Measurements from ENCODE around the gene BPIFB3. TPM values are rescaled to one million over a fixed set of nuclear protein-coding genes. Genes with fewer than 3 reads are reported as not detected.

BPIFB3 gene
- total RNA-seq, 1 donor from 2014 or later: not detected

GRCh38 chr20:33015700-33016580 is 37.8 kb upstream of the BPIFB3 start:
- DNase-seq (ENCODE audit: low read depth in 2 of 2): no peak

DNA sequence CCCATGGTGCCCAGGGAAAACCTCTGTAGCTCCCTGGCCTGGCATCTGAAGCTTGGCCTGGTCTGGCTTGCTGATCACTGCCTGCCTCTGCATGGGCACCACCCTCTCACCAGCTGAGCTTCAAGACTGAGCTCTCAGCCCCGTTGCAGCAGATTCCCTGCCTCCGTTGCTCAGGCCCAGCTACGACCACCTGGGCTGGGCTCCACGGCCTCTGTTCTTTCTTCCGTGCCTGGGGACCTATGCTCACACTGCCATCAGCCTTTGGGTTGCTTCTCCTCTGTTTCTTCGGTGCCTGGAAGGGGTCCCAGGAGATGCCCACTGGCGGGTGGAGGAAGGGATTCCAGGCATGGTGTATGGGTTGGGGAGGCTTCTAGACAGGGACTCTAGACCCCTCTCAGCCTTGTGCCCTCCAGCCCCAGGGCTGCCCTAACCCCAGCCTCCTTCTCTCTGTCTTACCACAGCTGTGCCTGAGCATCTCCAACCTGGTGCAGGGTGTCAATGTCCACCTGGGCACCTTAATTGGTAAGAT is 37.1 kb upstream of the BPIFB3 start:
- no peak for DNase-seq (ENCODE audit: low read depth in 2 of 2)

DNA sequence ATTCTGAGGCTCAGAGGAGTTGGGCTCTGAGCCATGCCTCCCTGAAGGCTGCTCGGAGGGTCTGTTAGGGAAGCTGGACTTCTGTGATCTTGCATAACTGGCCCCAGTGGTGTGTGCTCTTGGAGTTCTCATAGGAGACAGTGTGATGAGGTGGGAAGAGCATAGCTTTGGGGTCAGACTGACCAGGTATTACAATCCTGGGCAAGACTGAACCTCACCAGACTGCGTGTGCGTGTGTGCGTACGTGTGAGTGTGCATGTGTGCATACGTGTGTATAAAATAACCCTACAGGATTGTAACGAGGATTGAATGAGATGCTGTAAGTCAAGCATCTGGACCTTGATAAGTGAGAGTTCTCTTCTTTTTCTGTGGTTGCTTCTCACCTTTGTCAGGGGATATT is 36.2 kb upstream of the BPIFB3 start:
- DNase-seq (ENCODE audit: low read depth in 2 of 2): no peak

GRCh38 chr20:33018169-33018931 is 35.4 kb upstream of the BPIFB3 start:
- no peak for DNase-seq (ENCODE audit: low read depth in 2 of 2)

- no peak for DNase-seq (ENCODE audit: low read depth in 2 of 2)
Observed at GRCh38 chr20:33019465-33020277, 34.0 kb upstream of the BPIFB3 start.

DNA sequence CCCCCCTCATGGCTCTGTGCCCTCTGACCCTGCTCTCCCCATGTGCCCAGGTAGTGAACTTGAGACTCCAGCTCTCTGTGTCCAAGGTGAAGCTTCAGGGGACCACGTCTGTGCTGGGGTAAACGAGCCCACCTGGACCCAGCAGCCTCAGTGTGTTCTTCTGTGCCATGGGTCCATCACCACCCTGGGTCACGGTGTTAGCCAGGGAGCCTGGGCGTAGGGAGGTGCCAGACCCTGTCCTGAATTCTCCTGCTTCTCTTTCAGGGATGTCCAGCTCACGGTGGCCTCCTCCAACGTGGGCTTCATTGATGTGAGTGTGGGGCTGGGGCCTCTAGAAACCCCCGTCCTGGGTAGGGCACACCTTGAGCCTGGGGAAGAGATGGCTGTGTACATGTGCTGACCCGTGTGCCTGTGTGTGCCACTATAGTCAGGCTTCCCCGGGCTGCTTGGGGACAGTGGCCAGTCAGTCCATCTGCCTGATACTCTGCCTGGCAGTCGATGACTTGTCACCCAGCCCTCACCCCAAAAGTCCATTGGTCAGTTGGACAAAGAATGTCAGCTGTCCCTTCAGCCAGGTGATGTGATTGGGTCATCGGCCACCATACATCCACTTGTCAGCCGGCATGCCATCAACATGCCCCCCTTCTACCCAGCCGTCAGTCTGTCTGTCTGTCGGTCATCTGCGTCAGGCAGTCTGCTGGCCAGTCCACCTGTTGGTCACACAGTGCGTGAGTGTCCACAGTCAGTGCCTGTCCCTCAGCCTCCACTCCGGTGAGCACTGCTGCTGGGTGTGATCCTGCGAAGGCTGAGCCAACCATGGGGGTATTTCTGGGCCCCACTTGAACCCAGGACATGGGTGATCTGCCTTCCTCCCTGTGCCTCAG is 33.2 kb upstream of the BPIFB3 start:
- no peak for DNase-seq (ENCODE audit: low read depth in 2 of 2)

DNA sequence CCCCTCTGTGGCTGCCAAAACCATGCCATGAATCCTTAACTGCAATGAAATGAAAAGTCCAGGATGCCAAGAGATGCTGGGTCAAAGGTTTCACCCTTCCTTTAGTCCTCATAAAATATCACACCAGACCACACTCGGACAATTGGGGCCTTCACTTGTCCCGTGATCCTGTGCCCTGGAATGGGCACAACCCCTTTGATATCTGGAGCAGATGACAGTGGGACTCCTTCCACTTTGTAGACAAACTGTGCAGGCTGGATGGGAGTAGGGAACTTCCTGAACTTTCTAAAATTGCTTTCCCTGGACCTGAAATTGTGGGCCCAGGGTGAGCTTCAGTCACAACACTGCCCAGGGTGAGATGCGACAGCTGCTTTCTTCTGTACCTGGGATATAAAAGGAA is 31.8 kb upstream of the BPIFB3 start:
- no peak for DNase-seq (ENCODE audit: low read depth in 2 of 2)

DNA sequence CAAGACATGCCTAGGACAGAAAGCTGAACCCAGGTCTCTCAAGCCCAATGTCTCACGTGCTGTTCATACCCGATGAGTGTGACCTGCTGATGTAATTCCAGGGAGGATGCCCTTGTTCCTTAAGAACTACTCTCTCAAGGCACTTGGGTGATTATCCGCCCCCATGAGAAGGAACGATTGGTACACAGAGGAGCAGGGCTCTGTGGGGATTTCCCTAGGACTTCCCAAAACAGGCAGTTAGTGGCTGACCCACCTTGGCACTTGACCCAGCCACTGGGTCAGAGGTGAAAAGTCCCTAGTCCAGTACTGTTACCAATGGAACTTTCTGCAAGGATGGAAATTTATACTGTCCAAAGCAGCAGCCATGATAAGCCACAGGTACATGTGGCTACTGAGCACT is 31.4 kb upstream of the BPIFB3 start:
- DNase-seq (ENCODE audit: low read depth in 2 of 2): no peak

- no peak for DNase-seq (ENCODE audit: low read depth in 2 of 2)
Observed at GRCh38 chr20:33022694-33023438, 30.8 kb upstream of the BPIFB3 start.

DNA sequence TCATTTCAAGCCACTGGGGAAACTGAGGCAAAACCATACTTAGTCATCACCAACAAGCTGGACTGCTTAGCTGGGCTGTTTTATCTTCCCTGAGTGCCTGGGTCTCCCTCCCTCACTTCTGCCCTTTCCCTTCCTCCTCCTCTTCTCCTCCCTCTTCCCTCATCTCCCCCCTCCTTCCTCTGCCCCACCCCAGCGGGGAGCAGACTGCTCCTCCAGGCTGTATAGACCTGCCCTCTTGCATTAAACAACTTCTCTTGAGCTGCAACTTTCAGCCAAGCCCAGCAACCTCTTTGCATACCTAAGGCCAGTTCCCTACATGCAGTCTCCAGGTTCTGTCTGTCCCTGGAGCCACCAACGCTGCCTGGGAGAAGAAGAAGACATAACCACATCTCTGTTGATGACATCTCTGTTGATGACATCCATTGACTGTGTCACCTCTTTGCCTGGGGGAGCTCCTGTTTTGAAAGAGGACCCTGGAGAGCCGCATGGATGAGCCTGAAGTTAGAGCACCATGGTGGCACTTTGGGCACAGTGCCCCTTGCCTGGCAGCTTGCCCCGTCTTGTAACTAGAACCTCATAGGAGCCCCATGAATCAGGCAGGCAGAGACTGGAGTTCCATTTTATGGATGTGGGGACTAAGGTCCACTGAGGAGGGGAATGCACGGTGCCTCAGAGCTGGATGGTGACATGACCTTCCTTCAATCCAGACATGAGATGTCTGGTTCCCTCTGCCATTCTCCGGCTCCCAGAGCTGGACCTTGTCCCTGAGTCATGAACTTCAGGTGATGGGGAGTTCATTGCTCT is 30.1 kb upstream of the BPIFB3 start:
- no peak for DNase-seq (ENCODE audit: low read depth in 2 of 2)

GRCh38 chr20:33024243-33024560 is 29.5 kb upstream of the BPIFB3 start:
- no peak for DNase-seq (ENCODE audit: low read depth in 2 of 2)

DNA sequence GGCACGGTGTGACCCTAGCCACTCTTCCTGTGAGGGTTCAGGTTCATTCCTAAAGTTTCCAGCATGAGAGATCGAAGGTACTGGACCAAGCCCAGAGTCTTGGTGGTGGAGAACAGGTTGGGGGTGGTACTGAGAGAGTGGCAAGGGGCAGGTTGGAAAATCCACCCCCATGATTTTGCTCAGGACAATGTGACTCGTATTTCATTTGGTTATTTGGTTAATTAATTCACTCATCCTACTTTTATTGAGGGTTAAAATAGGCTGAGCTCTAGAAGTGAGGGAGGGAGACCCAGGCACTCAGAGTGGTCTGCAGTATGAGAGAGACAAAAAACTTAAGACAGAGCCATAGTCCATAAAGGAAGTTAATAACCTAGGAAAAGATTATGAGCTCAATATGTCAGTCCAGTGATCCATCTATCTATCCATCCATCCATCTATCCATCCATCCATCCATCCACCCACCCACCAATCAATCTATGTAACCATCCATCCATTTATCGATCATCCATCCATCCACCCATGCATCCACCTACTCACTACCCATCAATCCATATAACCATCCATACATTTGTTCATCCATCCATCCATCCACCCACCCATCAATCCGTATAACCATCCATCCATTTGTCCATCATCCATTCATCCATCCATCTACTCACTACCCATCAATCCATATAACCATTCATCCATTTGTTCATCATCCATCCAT is 28.9 kb upstream of the BPIFB3 start:
- DNase-seq (ENCODE audit: low read depth in 2 of 2): no peak

GRCh38 chr20:33025318-33025876 is 28.3 kb upstream of the BPIFB3 start:
- DNase-seq (ENCODE audit: low read depth in 2 of 2): no peak

DNA sequence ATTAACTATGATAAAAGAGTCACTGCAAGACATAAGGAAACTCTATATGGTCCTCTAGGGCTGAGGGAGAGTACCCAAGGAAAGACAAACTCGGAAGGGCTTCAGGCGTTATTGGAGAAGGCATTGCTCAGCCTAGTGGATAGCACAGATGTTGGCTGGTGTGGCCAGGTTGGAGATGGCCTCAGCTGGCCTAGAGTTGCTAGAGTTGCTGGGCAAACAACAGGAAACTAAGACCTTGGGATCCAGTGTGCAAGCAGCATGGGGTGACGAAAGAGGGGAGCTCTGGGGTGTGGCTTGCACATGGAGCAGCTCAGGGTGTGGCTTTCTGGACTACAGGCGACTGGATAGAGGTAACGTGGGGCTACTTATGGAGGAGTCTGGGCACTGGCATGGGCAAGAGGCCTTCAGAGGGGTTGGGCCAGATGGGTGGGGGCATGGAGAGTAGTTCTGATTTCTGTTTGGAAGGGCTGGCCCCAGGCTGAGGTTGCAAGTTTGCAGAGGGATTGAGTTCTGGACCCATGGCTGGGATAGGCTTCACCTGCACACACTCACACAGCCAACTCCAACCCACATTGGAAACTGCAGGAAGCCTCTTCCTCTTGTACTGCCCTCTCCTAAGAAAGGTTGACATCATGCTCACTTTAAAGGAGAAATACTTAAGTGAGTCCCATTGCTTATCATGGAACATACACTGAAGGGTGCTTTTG is 27.5 kb upstream of the BPIFB3 start:
- DNase-seq (ENCODE audit: low read depth in 2 of 2): no peak

DNA sequence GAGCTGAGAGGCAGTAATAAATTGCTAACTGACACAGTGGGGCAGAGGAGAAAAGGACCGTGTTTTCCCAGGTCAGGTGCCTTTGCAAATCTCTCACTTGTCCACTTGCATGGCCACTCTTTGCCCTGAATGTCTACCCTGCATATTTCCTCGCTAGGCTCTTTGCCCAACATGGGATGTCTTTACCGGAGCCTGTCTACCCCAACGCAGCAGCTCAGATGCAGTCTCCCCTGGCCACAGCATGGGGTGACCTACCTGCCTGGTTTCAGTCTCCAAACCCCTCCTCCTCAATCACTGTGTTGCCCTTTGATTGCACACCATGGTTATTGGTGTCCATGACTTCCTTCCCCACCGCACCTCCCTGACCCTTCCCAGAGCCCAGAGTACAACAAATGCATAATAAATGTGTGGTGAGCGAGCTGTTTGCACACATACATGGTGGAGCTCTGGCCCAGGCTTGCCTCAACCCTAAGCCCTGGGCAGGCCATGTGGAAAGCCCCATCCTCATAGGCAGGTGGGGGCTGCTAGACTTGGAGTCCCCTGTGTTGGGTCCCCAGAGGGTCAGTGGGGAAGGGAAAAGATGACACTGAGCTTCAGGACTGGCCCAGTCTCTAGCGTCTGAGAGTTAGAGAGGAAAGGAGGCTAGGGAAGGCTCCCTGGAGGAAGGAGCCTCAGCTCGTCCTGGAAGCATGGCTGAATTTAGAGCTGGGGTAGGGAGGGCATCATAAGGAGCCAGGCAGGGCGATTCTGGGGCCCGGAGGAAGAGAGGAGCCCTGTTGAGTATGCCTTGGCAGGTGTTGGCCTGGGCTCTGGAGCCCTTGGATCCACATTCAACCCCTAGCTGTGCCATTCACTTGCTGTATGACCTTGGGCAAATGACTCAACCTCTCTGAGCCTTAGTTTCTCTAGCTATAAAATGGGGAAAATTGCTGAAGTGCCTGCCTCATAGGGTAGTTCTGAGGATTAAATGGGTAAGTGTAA is 26.6 kb upstream of the BPIFB3 start:
- no peak for DNase-seq (ENCODE audit: low read depth in 2 of 2)

Measured in lung microvascular endothelial cell (primary cell).